ENCODE measurements around the gene SNRNP25. TPM values are rescaled to one million over a fixed set of nuclear protein-coding genes. Genes with fewer than 3 reads are reported as not detected.

SNRNP25 gene
- total and polyA plus RNA-seq, 2 donors (not counting 3 experiments of a cell fraction or from before 2014, with no cell fraction given): 41.8 to 49.6 TPM

DNA sequence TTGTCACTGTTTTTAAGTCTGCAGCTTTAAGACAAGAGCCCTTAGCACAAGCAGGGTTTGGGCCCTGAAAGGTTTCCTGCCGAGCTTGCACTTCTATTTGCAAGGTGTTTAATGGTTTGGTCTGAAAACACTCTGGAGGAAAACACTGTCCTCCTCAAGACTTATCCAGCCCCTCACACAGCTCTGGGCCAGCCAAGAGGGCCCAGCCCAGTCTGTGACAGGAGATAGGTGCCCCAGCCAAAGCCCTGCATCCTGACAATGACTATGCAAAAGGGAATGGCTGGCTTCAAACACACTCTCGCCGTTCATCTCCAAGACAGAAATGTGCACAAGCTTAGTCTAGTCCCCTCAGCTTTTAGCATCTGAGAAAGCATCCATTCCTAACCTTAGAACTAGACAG is 51.3 kb downstream of the SNRNP25 start:
- Histone ChIP-seq H4K20me1 (replicated peaks; ENCODE audit: control insufficient read depth, extremely low read depth, insufficient read depth, low read length) (no peaks in the 10 kb centered on the region), H3K4me1 (ENCODE audit: control insufficient read depth, extremely low read depth, insufficient read depth, low read length) (peaks cover 5% of the 10 kb centered on the region), H3K27ac (ENCODE audit: insufficient read depth, low read depth, low read length) (no peak overlapping the region), H2AFZ (ENCODE audit: low read depth, low read length) (no peak overlapping the region), H3K36me3 (ENCODE audit: control insufficient read depth in 2 of 2, extremely low read depth in 1 of 2, insufficient read depth in 2 of 2, low read length in 2 of 2) (peaks cover 0 to 2% of the 10 kb centered on the region in 2 experiments), H3K9ac (replicated peaks; ENCODE audit: extremely low read depth, insufficient read depth, low read length) (no peak overlapping the region), H3K79me2 (ENCODE audit: control insufficient read depth, insufficient read depth, low read length) (no peaks in the 10 kb centered on the region), H3K9me3 (replicated peaks; ENCODE audit: control insufficient read depth, insufficient read depth, low read length) (no peaks in the 10 kb centered on the region), H3K4me3 (replicated peaks in 1 of 3; ENCODE audit: insufficient read depth in 1 of 3, low read depth in 1 of 3, low read length in 3 of 3) (no peak overlapping the region), H3K27me3 (ENCODE audit: control insufficient read depth in 2 of 2, insufficient read depth in 2 of 2, low read length in 2 of 2) (no peaks in the 10 kb centered on the region), H3K4me2 (ENCODE audit: insufficient read depth, low read length) (no peak overlapping the region), H3K9me1 (replicated peaks; ENCODE audit: control insufficient read depth, extremely low read depth, insufficient read depth, low read length) (no peaks in the 10 kb centered on the region)
- dilution Hi-C loops (cut with MboI; ENCODE audit: extremely low pct_ligation_motif_present, low sequenced_read_pairs): no loop called here
- ChIA-PET POLR2A (no interaction called here), CTCF (interaction anchor here (0.6 to 6.0 kb wide), 8 partner anchors 9 to 266 kb away, joined by 3 to 130 read pairs (median 11); partner anchors contain the start of genes HBQ1, MRPL28, POLR3K and SNRNP25)
- intact Hi-C loops (cut with micrococcal nuclease): no loop called here
- TF ChIP-seq POLR2AphosphoS5 (IDR thresholded peaks at IDR 0.05; ENCODE audit: insufficient read depth, low read depth, low read length) (no peak), POLR2A (IDR thresholded peaks at IDR 0.05; ENCODE audit: low read depth, low read length) (no peak), MYC (IDR thresholded peaks at IDR 0.05; ENCODE audit: low read depth, low read length) (no peak), FOS (IDR thresholded peaks at IDR 0.05; ENCODE audit: borderline replicate concordance, insufficient read depth, low read length) (no peak), GATA2 (IDR thresholded peaks at IDR 0.05; ENCODE audit: insufficient read depth, insufficient read length, low read depth, low read length) (no peak), EZH2 (IDR thresholded peaks at IDR 0.05; ENCODE audit: borderline replicate concordance, low read depth, low read length, severe bottlenecking) (no peak), JUN (IDR thresholded peaks at IDR 0.05; ENCODE audit: borderline replicate concordance, insufficient read depth, insufficient read length, low read depth) (no peak)
- TF ChIP-seq, protein P1, sequence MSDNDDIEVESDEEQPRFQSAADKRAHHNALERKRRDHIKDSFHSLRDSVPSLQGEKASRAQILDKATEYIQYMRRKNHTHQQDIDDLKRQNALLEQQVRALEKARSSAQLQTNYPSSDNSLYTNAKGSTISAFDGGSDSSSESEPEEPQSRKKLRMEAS (IDR thresholded peaks at IDR 0.05; ENCODE audit: insufficient read depth, insufficient read length): no peak
- TF ChIP-seq, protein P2, sequence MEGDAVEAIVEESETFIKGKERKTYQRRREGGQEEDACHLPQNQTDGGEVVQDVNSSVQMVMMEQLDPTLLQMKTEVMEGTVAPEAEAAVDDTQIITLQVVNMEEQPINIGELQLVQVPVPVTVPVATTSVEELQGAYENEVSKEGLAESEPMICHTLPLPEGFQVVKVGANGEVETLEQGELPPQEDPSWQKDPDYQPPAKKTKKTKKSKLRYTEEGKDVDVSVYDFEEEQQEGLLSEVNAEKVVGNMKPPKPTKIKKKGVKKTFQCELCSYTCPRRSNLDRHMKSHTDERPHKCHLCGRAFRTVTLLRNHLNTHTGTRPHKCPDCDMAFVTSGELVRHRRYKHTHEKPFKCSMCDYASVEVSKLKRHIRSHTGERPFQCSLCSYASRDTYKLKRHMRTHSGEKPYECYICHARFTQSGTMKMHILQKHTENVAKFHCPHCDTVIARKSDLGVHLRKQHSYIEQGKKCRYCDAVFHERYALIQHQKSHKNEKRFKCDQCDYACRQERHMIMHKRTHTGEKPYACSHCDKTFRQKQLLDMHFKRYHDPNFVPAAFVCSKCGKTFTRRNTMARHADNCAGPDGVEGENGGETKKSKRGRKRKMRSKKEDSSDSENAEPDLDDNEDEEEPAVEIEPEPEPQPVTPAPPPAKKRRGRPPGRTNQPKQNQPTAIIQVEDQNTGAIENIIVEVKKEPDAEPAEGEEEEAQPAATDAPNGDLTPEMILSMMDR (IDR thresholded peaks at IDR 0.05; ENCODE audit: extremely low read depth in 1 of 2, insufficient read depth in 1 of 2, low read depth in 1 of 2, low read length in 2 of 2): no peak
- no TSS peak for BruUV-seq (replicated peaks)
- FAIRE-seq: no peak
- DNase-seq (ENCODE audit: low read depth, low spot score): no peak
